GM10266 (cell line): ENCODE data around the gene ERN1.
A peak's percentile ranks its signal among the peaks of the same experiment; 100 is the strongest.

ENCODE experiments used
- DNase-seq: peaks from one replicate; pipeline ENCODE4 v3.0.0; 2012; ENCODE audit errors: extremely low spot score
- CTCF ChIP-seq: IDR thresholded peaks from 2 replicates; pipeline ENCODE4 v1.5.1; 2012; ENCODE audit warnings: mild to moderate bottlenecking, low read depth; ENCODE audit not compliant: control insufficient read depth, insufficient read depth; ENCODE audit errors: missing control alignments

ERN1 gene

DNA sequence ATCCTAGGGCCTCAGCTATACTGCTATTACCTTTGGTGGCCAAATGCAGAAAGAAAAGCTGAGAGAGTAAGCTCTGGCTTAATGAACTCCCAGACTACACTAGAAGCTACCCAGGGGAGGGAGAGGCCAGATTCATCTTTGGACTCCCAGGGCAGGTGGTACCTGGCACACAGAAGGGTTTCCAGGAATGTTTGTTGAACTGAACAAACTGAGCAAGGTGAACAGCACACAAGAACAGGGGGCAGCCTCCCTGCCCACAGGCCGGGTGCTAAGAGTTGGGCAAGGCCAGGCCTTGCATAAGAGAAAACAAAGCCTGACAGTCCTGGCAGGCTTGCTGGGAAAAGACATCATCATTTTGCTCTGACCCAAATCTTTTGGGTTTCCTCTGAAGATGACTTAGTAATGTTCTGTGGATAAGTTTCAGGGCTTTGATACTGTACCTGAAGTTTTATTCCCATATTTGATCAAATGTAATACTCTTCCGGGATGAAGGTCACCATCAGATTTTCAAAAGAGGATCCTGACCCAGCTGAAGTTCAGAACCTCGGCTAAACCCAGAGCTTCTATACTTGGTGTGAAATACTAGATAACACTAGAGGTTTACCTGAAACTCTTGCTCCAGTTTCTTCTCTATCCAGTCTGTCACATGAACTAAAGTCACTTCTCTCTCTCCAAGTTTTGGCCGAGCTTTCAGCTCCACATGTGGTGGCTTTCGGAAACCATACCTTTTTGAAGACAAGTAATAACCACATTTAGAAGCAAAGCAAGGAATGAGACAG lies 20.5 kb upstream of the ERN1 start:
- no peak for DNase-seq
- TF ChIP-seq CTCF = no peak

DNA sequence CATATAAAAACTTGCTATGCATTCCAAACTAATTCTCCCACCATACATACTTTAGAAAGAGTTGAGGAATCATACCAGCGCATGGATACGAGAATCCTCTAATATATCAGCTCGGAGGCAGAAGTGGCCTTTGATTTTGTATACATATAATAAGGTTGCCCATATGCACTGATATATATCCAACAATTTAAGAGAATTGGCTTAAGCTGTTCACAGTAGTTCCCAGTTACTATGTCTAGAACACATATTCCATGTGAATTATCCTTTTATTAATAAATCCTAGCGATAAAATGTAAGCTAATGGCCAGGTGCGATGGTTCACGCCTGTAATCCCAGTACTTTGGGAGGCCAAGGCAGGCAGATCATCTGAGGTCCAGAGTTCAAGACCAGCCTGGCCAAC lies 19.3 kb upstream of the ERN1 start:
- DNase-seq = no peak
- TF ChIP-seq CTCF = no peak

GRCh38 chr17:64148699-64149098 lies 18.8 kb upstream of the ERN1 start:
- no peak for DNase-seq
- TF ChIP-seq CTCF = peak; percentile 8

- DNase-seq = no peak
- TF ChIP-seq CTCF = no peak
Measured at GRCh38 chr17:64148017-64148631, 18.2 kb upstream of the ERN1 start.

DNA sequence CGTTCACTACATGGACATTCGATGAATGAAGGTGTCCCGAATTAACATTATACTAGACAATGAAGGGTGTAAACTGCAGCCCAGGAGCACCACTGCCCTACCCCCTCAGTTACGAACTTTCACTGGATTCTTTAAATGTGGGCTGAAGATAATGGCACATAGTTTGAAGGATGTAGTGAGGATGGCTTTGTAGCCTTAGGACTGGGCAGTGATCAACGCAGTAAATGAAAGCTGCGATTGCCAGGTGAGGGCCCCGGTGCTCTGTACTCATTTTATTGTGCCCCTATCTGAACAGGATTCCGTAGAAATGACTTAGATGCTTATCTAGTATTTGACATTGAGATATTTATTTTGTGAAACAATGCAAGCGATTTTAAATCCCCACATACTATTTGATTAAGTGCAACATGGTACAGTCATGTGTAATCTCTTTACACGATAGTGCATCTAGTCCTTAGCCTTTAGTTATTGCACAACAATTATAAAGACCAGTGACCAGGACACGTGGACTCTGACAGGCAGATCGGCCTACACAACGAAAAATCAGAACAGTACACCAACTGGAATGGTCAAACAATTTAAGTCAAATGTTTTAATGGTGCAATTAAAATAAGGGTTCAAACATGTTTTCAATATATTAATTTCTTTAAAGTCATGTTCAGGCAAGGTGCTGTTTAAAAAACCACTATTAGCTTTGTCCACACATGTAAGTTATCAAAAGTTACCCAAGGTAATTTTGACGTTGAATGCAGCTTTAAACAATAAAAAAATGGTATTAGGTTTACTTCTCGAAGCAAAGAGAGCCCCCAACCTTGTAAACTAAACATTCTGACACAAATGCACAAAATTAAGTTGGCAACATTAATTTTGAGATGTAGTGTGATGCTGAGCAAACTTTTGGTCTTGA lies 17.4 kb upstream of the ERN1 start:
- TF ChIP-seq CTCF = no peak
- no peak for DNase-seq

DNA sequence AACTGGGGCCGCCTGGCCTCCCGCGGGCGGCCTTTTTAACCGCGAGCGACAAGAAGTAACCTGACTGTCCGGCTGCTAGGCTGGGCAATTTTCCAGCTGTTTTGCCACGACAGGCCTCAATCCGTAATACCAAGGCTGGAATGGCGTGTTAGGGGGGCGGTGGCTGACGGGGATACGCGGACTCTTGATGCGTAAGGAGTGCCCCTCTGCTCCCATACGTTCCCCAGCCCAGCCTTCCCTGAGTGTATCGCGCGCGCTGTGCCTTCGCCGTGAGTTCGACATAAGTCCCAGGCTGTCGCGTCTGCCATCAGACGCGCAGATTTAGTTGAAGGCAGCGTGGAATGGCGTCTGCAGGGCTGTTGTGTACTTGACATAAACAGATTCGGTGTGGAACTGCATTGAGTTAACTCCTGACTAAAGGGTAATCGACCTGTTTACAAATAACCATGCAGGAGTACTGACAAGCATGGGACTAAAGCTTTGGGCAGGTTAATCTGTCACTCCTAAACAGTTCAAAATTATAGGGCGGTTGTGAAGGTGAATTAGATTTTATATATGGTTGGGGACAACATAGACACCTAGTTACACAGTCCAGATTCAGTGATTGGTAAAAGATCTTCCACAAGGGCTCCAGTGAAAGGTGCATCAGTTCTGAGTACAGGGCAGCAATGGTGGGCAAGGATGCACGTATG lies 16.6 kb upstream of the ERN1 start:
- no peak for DNase-seq
- no peak for TF ChIP-seq CTCF
